ENCODE measurements around the gene LAMC2. TPM values are rescaled to one million over a fixed set of nuclear protein-coding genes. Genes with fewer than 3 reads are reported as not detected.

The LAMC2 gene
- total and polyA plus RNA-seq, 2 of the 8 experiments (the other 6 are each of a cell fraction or from before 2014, with no cell fraction given): 4.6 to 12.9 TPM

GRCh38 chr1:183240526-183240825 is 54.4 kb downstream of the LAMC2 start:
- Histone ChIP-seq H4K8ac (ENCODE audit: extremely low read depth, insufficient read depth, low read length) (no peak overlapping the region), H2AFZ (ENCODE audit: low read length) (no peak overlapping the region), H3K4me3 (ENCODE audit: extremely low read depth in 1 of 4, insufficient read depth in 2 of 4, low read depth in 3 of 4, low read length in 4 of 4) (no peak overlapping the region), H2BK120ac (replicated peaks; ENCODE audit: low read depth, low read length) (no peak overlapping the region), H2BK5ac (ENCODE audit: low read depth, low read length) (no peak overlapping the region), H2BK12ac (ENCODE audit: low read depth, low read length) (no peak overlapping the region), H3K23ac (ENCODE audit: insufficient read length) (no peak overlapping the region), H4K5ac (ENCODE audit: insufficient read length, low read depth, low read length) (no peak overlapping the region), H2BK15ac (ENCODE audit: low read length) (no peak overlapping the region), H3K9me3 (ENCODE audit: insufficient read depth in 2 of 2, low read depth in 1 of 2, low read length in 1 of 2) (no peaks in the 10 kb centered on the region), H4K91ac (replicated peaks; ENCODE audit: insufficient read length, low read length) (no peak overlapping the region), H3K14ac (ENCODE audit: insufficient read length) (no peak overlapping the region), H3K18ac (ENCODE audit: extremely low read depth, low read length) (no peak overlapping the region), H2AK5ac (ENCODE audit: low read depth, low read length) (no peak overlapping the region), H3K79me2 (ENCODE audit: control insufficient read depth in 1 of 2, insufficient read depth in 2 of 2, low read length in 2 of 2) (no peaks in the 10 kb centered on the region), H3K27me3 (replicated peaks in 1 of 4; ENCODE audit: control insufficient read depth in 3 of 4, extremely low read depth in 1 of 4, insufficient read depth in 3 of 4, low read length in 3 of 4) (no peaks in the 10 kb centered on the region), H2BK20ac (ENCODE audit: low read length) (no peak overlapping the region), H3K56ac (replicated peaks; ENCODE audit: insufficient read length, low read depth, low read length) (no peak overlapping the region), H3K36me3 (ENCODE audit: control insufficient read depth in 2 of 4, insufficient read depth in 4 of 4, low read length in 3 of 4) (peaks cover 0 to 3% (median 0%) of the 10 kb centered on the region in 4 experiments; a peak in 1 of 8 replicates), H3K4me2 (ENCODE audit: insufficient read depth in 1 of 2, low read depth in 2 of 2, low read length in 2 of 2) (no peak overlapping the region), H3K79me1 (ENCODE audit: low read depth, low read length) (no peaks in the 10 kb centered on the region), H3K27ac (ENCODE audit: low read depth, low read length) (no peak overlapping the region), H3K9ac (replicated peaks in 1 of 4; ENCODE audit: extremely low read depth in 1 of 4, low read depth in 3 of 4, low read length in 3 of 4) (no peak overlapping the region), H3K4me1 (replicated peaks in 1 of 4; ENCODE audit: control insufficient read depth in 3 of 4, insufficient read depth in 4 of 4, low read length in 3 of 4) (peaks cover 0 to 1% (median under 1%) of the 10 kb centered on the region in 4 experiments; a peak in 2 of 7 replicates), H4K20me1 (replicated peaks in 1 of 2; ENCODE audit: control insufficient read depth in 1 of 2, insufficient read depth in 2 of 2, low read length in 2 of 2) (no peaks in the 10 kb centered on the region), H3K23me2 (ENCODE audit: low read depth, low read length) (no peaks in the 10 kb centered on the region), H3K4ac (replicated peaks; ENCODE audit: insufficient read length, low read depth, low read length) (no peak overlapping the region)
- CTCF ChIA-PET (ENCODE audit: partially characterized antibody): interaction anchor here (1.3 to 8.7 kb wide), 3 partner anchors 12 to 94 kb away, joined by 3 to 51 read pairs (median 6); no protein-coding TSS in a partner anchor
- FAIRE-seq: no peak
- DNase-seq (ENCODE audit: low read depth in 1 of 2, low spot score in 2 of 2): no peak
- POLR2A ChIA-PET (ENCODE audit: partially characterized antibody): no interaction called here
- WGBS, 2 experiments (ENCODE audit: extremely low coverage in 1 of 2, insufficient coverage in 1 of 2, insufficient read length in 1 of 2, insufficient replicate concordance in 2 of 2, low coverage in 1 of 2, low lambda C conversion rate in 2 of 2, missing lambda C conversion rate in 1 of 2): 91% methylated on average over 4 of the region's 4 CpGs; no CpG with 5 or more reads in 1 of the 2 experiments
- no peak for TF ChIP-seq EP300 (IDR thresholded peaks at IDR 0.05; ENCODE audit: borderline replicate concordance in 1 of 2, low read depth in 2 of 2, low read length in 2 of 2)
- no peak for TF ChIP-seq POLR2A (IDR thresholded peaks at IDR 0.05; ENCODE audit: control extremely low read depth in 1 of 2, low read depth in 2 of 2, low read length in 2 of 2)
- no peak for TF ChIP-seq CREB1 (IDR thresholded peaks at IDR 0.05)
- TF ChIP-seq GABPA (IDR thresholded peaks at IDR 0.05; ENCODE audit: borderline replicate concordance, insufficient read depth, low read length): no peak
- TF ChIP-seq EZH2 (IDR thresholded peaks at IDR 0.05; ENCODE audit: low read depth, low read length, severe bottlenecking): no peak
- TF ChIP-seq SP4 (IDR thresholded peaks at IDR 0.05; ENCODE audit: low read length): no peak
- TF ChIP-seq MAX (IDR thresholded peaks at IDR 0.05): no peak
